ENCODE results near the gene MBL2.

MBL2 gene

DNA sequence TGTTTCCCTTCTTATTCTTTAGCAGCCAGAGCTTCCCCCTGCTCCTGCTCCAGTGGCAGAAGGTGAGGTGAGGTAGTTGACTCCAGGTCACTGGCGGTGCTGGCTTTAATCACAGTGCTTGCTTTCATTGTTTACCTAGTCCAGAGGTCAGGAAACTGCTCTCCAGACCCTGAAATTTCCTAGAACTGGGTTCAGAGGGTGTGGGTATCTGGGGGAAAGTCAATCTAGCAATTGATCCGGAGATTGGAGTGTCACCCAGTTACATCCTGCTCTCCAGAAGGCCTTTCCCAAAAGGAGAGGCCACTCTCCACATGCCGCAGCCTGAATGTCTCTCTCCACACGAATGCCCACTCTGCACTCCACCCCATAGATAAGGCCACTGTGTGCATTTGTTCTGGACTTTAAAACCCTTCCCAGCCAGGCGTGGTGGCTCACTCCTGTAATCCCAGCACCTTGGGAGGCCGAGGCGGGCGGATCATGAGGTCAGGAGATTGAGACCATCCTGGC is 2.1 kb upstream of the MBL2 start:
- DNase-seq (ENCODE audit: insufficient read length, low spot score) (no peak), FAIRE-seq (no peak)
- TF ChIP-seq CTCF (IDR thresholded peaks at IDR 0.05; ENCODE audit: insufficient read depth, missing control alignments) = no peak

GRCh38 chr10:52774182-52774581 is 1.6 kb upstream of the MBL2 start:
- DNase-seq (ENCODE audit: insufficient read length, low spot score) (no peak), FAIRE-seq (no peak)
- TF ChIP-seq CTCF (IDR thresholded peaks at IDR 0.05; ENCODE audit: insufficient read depth, missing control alignments) = no peak

- TF ChIP-seq CTCF (IDR thresholded peaks at IDR 0.05; ENCODE audit: insufficient read depth, missing control alignments) = no peak
- DNase-seq (ENCODE audit: insufficient read length, low spot score) = no peak
- no peak for FAIRE-seq
Measured at GRCh38 chr10:52771534-52772445, 794 bp downstream of the MBL2 start.

GRCh38 chr10:52770904-52771303 is 1.7 kb downstream of the MBL2 start:
- FAIRE-seq (no peak), DNase-seq (ENCODE audit: insufficient read length, low spot score) (no peak)
- no peak for TF ChIP-seq CTCF (IDR thresholded peaks at IDR 0.05; ENCODE audit: insufficient read depth, missing control alignments)

DNA sequence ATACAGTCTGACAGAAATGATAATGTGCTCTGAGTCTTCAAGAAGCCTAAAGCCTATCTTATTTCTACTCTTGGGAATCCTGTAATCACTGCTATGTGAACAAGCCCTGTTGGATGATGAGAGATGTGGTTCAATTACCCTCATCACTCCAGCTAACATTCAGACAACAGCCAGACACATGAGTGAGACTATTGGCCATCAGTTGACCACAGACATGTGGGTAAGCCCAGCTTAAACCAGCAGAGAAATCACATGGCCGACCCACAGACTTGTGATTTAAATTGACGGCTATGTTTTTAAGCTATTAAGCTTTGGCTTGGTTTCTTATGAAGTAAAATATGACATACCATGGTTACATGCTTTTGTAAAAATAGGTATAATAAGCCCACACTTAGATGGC is 2.6 kb downstream of the MBL2 start:
- DNase-seq (ENCODE audit: insufficient read length, low spot score) (no peak), FAIRE-seq (no peak)
- no peak for TF ChIP-seq CTCF (IDR thresholded peaks at IDR 0.05; ENCODE audit: insufficient read depth, missing control alignments)

- FAIRE-seq (no peak), DNase-seq (ENCODE audit: insufficient read length, low spot score) (no peak)
- no peak for TF ChIP-seq CTCF (IDR thresholded peaks at IDR 0.05; ENCODE audit: insufficient read depth, missing control alignments)
Measured at GRCh38 chr10:52768001-52768532, 4.5 kb downstream of the MBL2 start.

GRCh38 chr10:52762088-52762487 is 10.5 kb downstream of the MBL2 start:
- no peak for TF ChIP-seq CTCF (IDR thresholded peaks at IDR 0.05; ENCODE audit: insufficient read depth, missing control alignments)
- DNase-seq (ENCODE audit: insufficient read length, low spot score) (no peak), FAIRE-seq (no peak)

Measured in D721Med (cell line).